Measurements from ENCODE around the gene CAMKMT.

CAMKMT gene

DNA sequence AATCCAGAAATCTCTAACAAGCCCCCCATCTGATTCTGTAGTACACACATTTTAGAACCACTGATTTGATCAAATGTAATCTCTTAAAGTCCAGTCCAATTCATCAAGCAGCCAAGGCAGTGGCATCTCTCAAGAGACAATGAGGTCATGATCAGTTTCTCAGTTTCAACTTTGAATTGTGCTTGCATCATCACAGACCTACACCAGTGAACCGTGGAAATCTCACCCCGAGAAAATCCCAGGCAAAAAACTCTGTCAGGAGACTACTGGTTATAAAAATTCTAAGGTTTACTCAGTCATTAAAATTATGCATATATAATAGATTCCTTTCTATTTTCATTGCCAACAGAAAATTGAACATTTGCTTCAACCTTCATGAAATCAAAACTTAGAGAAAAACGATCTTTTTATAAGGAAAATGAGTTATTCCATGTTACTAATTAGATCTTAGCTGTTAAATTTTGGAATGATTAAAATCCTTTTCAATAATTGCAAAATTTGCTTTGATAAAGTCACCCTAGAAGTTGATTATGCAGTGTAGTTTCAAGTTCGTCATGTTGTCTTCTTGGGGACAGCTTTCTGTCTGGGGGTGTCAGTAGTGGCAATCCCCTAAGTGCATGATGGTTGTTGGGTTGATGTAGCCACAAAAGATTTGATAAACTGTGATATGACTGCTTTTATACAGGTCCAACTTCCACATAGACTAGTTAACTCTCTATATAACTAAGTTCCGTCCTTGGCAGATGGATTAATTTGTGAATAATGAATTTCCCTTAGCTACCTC is 235.0 kb downstream of the CAMKMT start:
- no peak for DNase-seq (ENCODE audit: low read depth in 3 of 3)

DNA sequence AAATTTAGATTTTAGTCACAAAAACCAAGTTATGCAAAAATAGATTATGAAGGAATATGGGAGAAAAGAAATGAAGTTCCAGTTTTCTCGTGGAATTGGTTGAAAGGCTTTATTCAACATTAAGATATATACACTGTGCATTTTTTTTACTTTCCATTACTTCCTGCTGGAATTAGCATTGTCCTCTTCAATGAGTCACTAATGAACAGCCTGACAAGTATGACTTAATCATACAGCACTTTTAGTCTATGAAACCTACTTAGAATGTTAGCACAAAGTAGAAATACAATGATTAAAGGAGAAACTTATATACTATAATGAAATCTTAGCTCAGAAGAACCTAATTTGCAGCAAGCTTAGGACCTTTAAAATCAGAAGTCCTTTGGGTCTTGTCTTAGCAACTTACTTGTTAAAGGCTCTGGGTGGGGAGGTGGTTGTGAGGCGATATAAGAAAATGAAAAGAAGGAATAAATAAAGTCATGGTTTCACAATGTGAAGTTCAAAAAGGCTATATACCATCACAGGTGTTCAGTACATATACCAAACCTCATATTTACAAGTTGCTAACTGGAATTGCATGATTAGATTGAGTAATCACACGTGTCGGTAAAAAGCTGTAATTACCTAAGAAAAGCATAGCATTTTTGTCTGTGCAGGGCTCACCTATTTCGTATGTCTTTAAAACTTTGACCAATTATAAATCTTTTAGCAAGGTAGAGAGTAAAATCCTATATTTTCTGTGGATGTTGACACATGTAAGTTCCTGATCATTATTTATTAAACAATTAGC is 236.8 kb downstream of the CAMKMT start:
- DNase-seq (ENCODE audit: low read depth in 3 of 3): no peak

DNA sequence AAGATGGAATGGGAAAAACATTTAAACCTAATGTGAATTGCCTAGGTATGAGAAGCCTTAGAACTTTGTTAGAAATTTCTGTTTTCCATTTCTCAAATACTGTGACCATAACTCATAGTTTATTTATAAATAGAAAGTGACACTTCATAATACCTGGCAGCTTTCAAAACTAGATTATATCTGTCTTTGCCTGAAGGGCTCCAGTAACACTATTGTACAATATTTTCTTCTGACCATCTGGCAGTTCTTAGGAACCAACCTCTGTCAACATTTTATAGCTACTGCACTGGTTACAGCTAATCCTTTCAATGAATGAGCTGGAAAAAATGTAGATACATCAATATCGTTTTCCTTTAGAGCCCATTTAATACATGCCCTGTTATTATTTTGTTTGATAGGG is 237.4 kb downstream of the CAMKMT start:
- no peak for DNase-seq (ENCODE audit: low read depth in 3 of 3)

DNA sequence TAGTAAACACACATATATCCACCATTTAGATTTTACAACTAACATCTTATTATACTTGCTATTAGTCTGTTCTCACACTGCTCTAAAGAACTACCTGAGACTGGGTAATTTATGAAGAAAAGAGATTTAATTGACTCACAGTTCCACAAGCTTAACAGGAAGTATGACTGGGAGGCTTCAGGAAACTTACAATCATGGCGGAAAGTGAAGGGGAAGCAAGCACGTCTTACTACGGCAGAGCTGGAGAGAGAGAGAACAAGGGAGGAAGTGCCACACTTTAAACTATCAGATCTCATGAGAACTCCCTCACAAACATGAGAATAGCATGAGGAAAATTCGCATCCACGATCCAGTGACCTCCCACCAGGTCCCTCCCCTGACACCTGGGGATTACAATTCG is 240.7 kb downstream of the CAMKMT start:
- no peak for DNase-seq (ENCODE audit: low read depth in 3 of 3)

DNA sequence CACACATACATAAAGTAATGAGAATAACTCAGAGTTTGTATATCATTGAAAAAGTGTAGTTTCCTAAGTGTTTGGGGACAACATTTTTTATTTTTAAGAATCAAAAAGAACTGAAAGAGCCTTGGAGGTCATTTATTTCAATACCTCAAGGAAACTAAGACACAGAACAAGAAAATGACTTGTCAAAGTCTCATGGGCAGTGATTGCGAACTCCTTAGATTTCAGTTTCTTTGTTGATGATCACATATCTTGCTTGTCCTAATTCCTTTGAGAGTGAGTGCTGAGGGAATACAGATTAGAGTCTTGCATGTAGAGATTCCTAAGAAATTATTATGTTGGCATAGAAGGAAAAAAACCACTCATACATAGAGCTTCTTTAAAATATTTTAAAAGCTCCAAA is 243.8 kb downstream of the CAMKMT start:
- DNase-seq (ENCODE audit: low read depth in 3 of 3): no peak

DNA sequence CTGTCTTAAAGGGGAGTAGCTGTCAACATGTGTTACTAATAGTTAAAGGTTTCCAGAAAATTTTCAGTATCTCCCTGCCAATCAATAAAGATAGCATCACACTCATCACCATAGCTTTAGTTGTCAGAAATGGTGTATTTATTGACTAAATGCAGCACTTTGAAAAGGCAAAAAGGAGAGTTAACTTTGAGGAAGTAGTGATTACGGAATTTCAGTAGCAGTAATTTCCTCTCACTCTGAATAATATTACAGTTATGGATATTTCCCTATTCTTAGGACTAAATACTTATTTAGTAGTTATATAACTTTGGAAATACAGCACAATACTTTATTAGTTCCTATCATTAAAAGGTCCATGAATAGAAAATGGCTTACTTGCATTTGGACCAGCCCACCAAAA is 250.5 kb downstream of the CAMKMT start:
- no peak for DNase-seq (ENCODE audit: low read depth in 3 of 3)

DNA sequence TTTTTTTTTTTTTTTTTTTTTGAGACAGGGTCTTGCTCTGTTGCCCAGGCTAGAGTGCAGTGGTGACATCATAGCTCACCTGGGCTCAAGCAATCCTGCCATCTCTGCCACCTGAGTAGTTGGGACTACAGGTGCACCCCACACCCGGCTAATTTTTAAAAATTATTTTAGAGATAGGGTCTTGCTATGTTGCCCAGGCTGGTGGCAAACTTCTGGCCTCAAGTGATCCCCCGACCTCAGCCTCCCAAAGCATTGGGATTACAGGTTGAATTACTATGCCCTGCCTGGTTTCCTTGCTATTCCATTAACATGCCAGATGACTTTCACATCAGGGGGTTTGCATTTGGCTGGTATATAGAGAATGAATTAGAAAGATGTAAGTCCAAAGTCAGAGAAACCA is 253.2 kb downstream of the CAMKMT start:
- no peak for DNase-seq (ENCODE audit: low read depth in 3 of 3)

DNA sequence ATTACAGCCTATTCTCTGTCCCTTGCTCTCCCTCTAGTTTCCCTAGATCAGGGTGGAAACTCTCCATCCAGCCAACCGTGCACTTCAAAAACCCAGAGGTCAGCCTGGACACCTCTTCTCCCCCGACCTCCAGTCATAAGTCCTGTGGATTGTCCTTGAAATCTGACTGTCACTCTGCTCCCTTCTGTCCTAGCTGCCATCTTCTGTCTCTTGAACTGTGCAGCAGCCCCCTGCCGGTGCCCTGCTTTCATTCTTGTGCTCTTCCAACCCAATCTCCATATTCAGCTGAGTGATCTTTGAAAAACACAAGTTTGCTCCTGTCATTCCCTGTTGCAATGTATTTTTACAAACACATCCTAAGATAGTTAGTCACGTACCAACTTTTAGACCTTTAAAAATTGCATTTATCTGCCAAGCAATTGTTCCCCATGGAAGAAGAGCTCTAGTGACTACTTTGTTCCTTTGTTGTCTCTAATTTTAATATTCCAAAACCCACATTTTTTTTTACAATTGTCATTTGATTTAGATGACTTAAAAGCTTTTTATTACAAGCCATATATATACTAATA is 254.3 kb downstream of the CAMKMT start:
- DNase-seq (ENCODE audit: low read depth in 3 of 3): no peak

DNA sequence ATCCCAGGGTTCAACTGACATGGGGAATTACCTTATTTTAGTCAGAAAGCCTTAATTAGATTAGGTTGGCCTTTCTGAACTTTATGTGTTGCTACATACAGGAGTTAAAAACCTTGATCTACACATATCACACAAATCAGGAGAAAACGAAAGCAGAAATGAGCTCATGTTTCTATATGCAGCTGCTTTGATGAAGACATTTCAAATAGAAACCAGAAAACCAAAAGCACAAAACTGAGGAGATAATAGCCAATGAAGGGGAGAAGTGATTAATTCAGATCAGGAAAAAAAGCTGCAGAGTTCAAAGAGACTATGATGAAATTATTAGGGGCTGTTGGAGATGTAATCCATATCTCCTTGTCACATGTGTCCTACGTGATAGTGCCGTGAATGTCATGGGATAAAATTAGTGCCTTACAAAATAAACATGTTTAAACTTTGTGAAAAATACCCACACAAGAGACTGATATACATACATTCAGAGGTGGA is 255.0 kb downstream of the CAMKMT start:
- DNase-seq (ENCODE audit: low read depth in 3 of 3): no peak

DNA sequence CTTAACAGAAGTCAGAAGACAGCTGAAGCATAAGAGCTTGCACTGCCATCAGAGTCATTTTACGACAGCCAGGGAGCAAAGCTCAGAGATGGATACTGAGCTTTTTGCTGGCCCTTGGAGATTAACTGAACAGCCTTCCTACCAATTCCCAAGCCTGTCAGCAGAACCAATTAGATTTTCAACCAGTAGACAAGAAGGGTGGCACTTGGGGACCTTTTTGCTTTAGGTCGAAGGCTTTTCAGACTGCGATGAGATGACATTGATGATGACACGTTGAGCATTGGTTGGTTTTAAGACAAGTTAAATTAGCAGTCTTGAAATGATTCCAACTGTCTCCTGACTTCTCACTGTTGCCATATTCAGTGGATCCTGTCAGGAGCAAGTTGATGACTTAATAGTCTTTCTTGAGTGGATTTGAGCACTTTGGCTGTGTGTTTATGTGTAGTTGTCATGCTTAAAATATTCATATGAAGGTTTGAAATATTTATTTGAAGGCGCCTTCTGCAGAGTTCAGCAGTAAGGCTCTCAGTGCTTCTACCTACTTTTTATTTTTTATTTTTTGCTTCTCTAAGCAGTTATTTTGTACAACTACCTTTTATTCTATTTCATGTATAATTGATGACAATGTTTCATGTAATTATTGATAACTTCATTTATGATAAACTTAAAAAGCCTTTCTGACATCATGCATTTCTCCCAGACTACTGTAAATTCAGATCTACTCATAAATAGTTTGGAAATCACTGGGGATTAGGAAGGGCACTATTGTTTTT is 256.7 kb downstream of the CAMKMT start:
- DNase-seq (ENCODE audit: low read depth in 3 of 3): no peak

DNA sequence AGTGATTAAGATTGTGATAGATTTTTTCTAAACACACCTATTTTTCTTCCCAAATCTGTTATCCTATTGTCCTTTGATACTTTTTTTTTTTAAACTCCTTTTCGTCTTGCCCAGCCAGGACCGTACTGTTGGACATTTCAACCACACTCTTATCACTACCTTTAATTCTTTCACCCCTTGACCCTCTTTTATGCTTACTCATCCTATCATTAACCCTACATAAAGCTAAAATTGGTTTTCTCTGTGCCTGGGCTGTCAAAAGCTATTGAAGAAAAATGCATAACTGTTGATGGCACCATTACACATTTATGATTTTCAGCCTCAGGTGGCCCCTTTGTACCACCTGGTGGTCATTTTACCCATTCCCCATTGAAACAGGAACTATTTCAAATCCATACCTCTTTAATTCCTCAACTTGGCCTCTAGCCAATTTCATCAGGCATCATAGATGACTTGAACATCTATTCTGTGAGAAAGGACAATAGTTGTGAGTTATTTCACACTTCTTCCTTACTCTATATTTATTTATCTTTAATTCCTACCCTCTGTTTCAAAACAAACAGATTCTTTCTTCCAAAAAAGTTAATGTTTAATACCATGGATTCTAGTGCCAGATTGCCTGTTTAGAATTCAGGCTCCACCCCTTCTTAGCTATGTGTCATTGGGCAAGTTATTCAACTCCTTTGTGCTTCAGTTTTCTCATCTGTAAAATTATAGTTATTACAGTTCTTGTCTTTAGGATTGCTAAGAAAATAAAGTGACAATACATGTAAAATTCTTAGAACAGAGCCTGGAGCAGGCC is 258.6 kb downstream of the CAMKMT start:
- DNase-seq (ENCODE audit: low read depth in 3 of 3): no peak

DNA sequence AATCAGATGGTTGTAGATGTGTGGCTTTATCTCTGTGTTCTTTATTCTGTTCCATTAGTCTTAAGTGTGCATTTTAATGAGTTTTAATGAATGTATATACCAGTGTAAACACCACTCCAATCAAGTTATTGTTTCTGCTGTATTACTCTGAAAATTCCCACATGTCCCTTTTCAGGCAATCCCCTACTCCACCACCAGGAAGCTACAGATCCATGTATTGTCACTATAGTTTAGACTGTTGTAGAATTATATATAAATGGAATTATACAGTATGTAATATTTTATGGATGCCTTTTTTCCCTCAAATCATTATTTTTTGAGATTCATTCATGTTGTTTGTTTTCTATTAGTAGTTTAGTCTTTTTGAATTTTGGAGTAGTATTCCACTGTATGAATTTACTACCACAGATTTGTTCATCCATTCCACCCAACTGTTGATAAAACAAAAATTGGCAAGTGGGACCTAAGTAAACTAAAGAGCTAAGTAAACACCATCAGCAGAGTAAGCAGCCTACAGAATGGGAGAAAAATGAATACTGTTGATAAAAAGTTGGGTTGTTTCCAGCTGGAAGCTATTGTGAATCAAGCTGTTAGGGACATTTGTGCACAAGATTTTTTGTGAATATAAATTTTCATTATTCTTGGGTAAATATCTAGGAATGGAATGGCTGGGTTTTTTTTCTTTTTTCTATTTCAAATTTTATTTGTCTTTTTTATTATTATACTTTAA is 262.0 kb downstream of the CAMKMT start:
- DNase-seq (ENCODE audit: low read depth in 3 of 3): no peak

DNA sequence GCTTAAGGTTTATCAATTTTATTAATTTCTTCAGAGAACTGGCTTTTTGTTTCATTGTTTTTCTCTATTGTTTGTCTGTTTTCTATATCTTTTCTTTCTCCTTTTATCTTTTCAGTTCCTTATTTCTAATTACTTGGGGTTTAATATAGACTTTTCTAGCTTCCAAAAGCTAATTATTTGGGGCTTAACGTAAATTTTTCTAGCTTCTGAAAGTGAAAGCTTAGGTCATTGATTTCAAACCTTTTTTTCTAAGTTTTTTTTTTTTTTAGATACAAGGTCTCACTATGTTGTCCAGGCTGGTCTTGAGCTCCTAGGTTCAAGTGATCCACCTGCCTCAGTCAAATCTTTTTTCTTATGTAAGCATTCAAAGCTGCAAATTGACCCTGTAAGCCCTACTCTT is 266.6 kb downstream of the CAMKMT start:
- no peak for DNase-seq (ENCODE audit: low read depth in 3 of 3)

DNA sequence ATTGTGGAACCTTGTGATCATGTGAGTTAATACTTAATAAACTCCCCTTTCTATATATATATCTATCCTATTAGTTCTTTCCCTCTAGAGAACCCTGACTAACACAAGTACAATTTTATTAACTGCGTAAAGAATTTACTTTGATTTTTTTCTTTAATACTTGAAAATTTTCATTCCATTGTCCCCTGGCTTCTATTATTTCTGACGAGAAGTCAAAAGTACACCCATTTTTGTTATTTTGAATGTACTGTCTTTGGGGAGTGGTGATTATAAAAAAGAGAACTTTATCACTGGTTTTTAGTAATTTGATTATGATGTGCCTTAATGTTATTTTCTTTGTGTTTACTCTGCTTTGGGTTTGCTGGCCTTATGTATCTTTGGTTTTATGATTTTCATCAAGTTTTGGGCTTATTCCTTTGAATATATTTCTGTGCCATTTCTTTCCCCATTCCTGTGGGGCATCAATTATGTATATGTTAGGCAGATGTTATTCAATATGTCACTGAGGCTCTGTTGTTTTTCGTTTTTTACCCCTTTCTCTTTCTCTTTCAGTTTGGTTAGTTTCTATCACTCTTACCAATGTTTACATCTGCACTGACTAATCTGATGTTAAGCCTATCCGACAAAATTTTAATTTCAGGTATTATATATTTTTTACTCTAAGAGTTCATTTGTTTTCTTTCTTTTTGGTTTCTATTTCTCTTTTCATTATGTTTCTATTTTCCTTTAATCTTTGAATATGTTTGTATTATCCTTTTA is 271.4 kb downstream of the CAMKMT start:
- DNase-seq (ENCODE audit: low read depth in 3 of 3): no peak

DNA sequence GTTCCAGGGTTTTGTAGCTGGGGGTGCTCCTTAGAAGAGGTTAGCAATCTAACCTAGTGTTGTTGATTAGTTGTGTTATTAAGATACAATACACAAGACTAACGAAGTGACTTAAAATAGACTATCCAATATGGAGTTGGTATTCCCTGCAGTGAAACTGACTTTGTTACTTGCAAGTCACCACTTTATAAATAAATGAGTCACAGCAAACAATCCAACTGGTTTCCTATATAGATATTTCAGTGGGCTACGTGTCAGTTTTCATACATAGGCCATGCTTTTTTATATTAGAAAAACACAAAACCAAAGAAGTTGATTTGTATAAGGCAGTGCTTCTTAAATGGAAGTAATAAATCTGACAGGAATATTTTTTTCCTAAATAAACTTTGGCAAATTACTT is 274.0 kb downstream of the CAMKMT start:
- no peak for DNase-seq (ENCODE audit: low read depth in 3 of 3)

DNA sequence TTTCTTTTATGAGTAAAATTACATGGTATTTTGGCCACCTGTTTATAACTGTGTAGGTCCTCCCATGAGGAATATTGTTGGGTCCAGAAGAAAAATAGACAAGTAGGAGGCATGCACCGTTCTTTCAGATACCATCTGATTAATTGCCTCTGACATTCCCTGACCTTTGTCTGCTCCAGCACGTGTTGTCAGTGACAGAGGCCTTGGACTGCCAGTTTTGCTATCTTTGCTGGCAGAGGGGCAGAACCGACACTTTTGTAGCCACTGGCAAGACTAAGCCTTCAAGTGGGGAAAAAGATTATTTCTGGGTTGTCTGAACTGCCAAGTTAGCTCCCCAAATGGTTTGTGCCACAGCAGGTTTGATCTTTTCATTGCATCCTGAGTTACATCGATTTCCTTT is 276.9 kb downstream of the CAMKMT start:
- DNase-seq (ENCODE audit: low read depth in 3 of 3): no peak

DNA sequence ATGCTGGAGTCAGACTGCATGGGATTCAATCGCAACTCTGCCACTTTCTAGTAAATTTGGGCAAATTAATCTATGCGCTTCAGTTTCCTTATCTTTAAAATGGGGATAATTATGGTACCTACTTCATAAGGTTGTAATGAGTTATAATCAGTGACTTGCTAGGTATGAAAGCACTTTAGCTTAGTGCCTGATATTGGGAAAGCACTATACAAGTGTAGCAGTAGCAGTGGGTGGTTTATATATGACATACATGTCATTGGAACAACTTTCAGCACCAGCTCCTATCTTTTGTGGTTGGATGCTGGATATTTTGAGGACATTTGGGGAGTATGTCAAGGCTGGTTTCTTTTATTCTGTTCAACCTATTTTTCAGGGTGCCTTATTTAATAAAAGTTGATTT is 277.7 kb downstream of the CAMKMT start:
- DNase-seq (ENCODE audit: low read depth in 3 of 3): no peak

DNA sequence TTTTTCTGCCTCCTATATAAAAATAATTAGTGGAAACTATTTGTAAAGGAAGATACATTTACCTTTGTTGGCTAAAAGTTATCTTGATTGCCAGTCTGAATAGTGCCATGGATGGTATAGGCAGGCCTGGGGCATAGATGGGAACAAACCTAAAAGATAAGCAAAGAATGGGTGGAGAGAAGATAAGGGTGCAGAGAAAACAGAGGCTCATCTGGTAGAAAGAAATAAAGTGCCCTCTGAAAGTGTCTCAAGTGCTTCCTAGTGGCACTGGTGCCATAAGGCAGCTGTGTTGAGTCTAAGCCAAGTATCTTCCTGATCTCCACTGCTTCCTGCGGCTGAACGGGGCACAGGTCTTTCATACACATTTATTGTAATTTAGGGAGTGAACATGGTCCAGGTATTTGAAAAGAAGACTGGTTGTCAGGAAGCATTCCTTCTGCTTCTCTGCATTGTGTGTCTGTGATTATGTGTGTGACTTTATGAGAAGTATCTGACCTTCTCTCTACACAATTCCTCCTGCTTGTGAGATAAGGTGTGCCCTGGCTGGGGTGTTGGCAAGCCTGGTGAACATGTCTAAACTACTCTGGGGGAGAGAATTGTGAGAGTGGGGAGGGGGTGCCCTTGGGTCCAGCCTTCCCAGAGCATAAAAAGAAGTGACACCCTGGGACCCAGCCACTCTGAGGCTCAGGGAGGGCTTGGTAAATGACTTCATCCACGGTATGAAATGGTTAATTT is 280.5 kb downstream of the CAMKMT start:
- no peak for DNase-seq (ENCODE audit: low read depth in 3 of 3)

DNA sequence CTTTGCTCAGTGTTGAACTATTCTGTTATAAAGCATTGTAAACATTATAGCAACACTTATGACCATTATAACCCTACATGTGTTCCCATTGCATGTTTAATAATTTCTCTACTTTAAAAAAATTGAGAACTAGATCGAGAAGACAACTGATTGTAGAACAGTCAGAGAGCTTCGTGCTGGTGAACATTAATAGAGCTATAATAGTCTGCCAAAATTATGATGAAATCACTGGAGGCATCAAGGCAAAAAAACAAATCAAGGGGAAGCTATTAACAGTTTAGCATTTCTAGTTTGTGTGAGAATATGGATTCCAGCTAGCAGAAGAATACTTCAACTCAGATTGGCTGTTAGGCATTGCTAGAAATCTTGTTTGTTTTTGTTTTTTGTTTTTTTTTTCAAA is 284.2 kb downstream of the CAMKMT start:
- no peak for DNase-seq (ENCODE audit: low read depth in 3 of 3)
